Measurements from ENCODE around the gene TTC39A. TPM values are rescaled to one million over a fixed set of nuclear protein-coding genes. Genes with fewer than 3 reads are reported as not detected.

The TTC39A gene
- total and polyA plus RNA-seq, 2 donors from 2014 or later = 31.4 to 70.1 TPM

DNA sequence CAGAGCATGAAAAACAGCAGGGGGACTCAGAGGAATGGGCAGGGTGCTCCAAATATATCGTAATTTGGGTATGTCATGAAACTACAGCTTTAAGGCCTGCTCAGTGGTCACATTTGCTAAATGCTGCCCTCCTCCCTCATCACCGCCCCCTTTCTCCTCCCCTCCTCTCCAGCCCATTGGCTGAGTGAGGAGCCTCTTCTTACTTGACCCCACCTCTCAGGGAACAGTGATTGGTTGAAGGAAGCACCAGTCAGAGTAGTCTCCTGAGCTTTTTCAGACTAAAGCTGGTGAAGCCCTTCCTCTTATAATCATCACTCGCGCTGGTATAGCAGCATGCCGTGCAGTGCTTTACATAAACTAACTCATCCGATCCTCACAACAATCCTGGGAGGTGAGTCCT is 10.0 kb upstream of the TTC39A start:
- peaks cover 0 to 2% (median 0%) of the 10 kb centered on the region in 3 donors for H3K4me1 ChIP-seq (ENCODE audit: control insufficient read depth in 2 of 3, insufficient read depth in 2 of 3, low read depth in 1 of 3, low read length in 3 of 3)
- no peak for DNase-seq
- TF ChIP-seq, protein P1, sequence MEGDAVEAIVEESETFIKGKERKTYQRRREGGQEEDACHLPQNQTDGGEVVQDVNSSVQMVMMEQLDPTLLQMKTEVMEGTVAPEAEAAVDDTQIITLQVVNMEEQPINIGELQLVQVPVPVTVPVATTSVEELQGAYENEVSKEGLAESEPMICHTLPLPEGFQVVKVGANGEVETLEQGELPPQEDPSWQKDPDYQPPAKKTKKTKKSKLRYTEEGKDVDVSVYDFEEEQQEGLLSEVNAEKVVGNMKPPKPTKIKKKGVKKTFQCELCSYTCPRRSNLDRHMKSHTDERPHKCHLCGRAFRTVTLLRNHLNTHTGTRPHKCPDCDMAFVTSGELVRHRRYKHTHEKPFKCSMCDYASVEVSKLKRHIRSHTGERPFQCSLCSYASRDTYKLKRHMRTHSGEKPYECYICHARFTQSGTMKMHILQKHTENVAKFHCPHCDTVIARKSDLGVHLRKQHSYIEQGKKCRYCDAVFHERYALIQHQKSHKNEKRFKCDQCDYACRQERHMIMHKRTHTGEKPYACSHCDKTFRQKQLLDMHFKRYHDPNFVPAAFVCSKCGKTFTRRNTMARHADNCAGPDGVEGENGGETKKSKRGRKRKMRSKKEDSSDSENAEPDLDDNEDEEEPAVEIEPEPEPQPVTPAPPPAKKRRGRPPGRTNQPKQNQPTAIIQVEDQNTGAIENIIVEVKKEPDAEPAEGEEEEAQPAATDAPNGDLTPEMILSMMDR (IDR thresholded peaks at IDR 0.05; ENCODE audit: borderline replicate concordance, extremely low read depth, insufficient read depth) = no peak
- H3K9me3 ChIP-seq (ENCODE audit: control insufficient read depth in 2 of 3, insufficient read depth in 1 of 3, low read length in 3 of 3) = no peaks in the 10 kb centered on the region
- no peak for FAIRE-seq
- intact Hi-C loops (cut with DNase I) = no loop called here
- H3K27ac ChIP-seq (ENCODE audit: low read depth in 2 of 2, low read length in 2 of 2) = no peak overlapping the region
- H3K9ac ChIP-seq (ENCODE audit: low read length in 3 of 3) = no peak overlapping the region
- H3K4me3 ChIP-seq (ENCODE audit: low read length in 3 of 3) = no peak overlapping the region
- H3K36me3 ChIP-seq (ENCODE audit: control insufficient read depth in 2 of 3, insufficient read depth in 3 of 3, low read length in 3 of 3) = no peaks in the 10 kb centered on the region
- peaks cover 6% of the 10 kb centered on the region for H3K27me3 ChIP-seq (ENCODE audit: control insufficient read depth, insufficient read depth, low read length)

DNA sequence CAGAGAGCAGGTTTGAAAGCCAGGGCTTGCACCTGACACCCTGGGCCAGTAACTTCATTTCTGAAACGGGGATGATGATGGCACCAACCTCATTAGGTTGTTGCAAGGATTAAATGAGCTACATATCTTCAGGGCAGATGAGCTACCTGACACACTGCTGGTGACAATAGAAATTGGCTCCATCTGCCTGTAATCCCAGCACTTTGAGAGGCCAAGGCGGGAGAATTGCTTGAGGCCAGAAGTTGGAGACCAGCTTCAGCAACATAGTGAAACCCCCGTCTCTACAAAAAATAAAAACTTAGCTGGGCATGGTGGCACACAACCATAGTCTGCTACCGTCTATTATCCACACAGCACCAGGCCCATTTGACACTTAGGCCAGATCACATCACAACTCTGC is 6.3 kb upstream of the TTC39A start:
- H3K27ac ChIP-seq (ENCODE audit: low read depth in 2 of 2, low read length in 2 of 2) = no peak overlapping the region
- TF ChIP-seq, protein P1 (IDR thresholded peaks at IDR 0.05; ENCODE audit: borderline replicate concordance, extremely low read depth, insufficient read depth) = no peak
- H3K27me3 ChIP-seq (ENCODE audit: control insufficient read depth, insufficient read depth, low read length) = no peaks in the 10 kb centered on the region
- no peak overlapping the region for H3K9ac ChIP-seq (ENCODE audit: low read length in 3 of 3)
- H3K4me3 ChIP-seq (ENCODE audit: low read length in 3 of 3) = no peak overlapping the region
- no peaks in the 10 kb centered on the region for H3K36me3 ChIP-seq (ENCODE audit: control insufficient read depth in 2 of 3, insufficient read depth in 3 of 3, low read length in 3 of 3)
- DNase-seq (no peak), FAIRE-seq (no peak)
- no peaks in the 10 kb centered on the region for H3K9me3 ChIP-seq (ENCODE audit: control insufficient read depth in 2 of 3, insufficient read depth in 1 of 3, low read length in 3 of 3)
- no peaks in the 10 kb centered on the region for H3K4me1 ChIP-seq (ENCODE audit: control insufficient read depth in 2 of 3, insufficient read depth in 2 of 3, low read depth in 1 of 3, low read length in 3 of 3)
- intact Hi-C loops (cut with DNase I) = no loop called here

DNA sequence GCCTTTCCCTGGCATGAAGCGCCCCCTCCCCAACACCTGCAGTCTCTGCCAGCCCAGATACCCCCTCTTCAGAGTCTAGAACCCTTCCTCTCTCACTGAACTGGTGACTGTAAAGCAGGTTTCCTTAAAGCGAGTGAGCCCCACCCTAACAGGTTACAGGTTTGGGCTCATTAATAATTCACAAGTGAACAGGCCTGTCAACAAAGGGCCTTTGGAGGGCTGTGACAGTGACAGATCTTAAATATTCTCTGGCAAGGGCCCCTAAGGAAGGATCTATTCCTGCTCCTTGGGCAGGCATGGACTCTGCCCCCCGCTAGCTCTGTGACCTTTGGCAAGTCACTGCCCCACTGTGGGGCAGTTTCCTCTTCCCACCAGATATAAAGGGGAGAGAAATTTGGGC is 5.6 kb upstream of the TTC39A start:
- H3K4me3 ChIP-seq (ENCODE audit: low read length in 3 of 3) = no peak overlapping the region
- H3K9me3 ChIP-seq (ENCODE audit: control insufficient read depth in 2 of 3, insufficient read depth in 1 of 3, low read length in 3 of 3) = no peaks in the 10 kb centered on the region
- H3K4me1 ChIP-seq (ENCODE audit: control insufficient read depth in 2 of 3, insufficient read depth in 2 of 3, low read depth in 1 of 3, low read length in 3 of 3) = peaks cover 0 to 4% (median 2%) of the 10 kb centered on the region in 3 donors
- DNase-seq (peak in 1 of 5 donors; percentile 27), FAIRE-seq (no peak)
- no peaks in the 10 kb centered on the region for H3K27me3 ChIP-seq (ENCODE audit: control insufficient read depth, insufficient read depth, low read length)
- intact Hi-C loops (cut with DNase I) = no loop called here
- H3K27ac ChIP-seq (ENCODE audit: low read depth in 2 of 2, low read length in 2 of 2) = no peak overlapping the region
- no peak overlapping the region for H3K9ac ChIP-seq (ENCODE audit: low read length in 3 of 3)
- TF ChIP-seq, protein P1 (IDR thresholded peaks at IDR 0.05; ENCODE audit: borderline replicate concordance, extremely low read depth, insufficient read depth) = no peak
- H3K36me3 ChIP-seq (ENCODE audit: control insufficient read depth in 2 of 3, insufficient read depth in 3 of 3, low read length in 3 of 3) = no peaks in the 10 kb centered on the region
